Large intestine (tissue), 3 donors: ENCODE results near the gene RGL3. TPM values are rescaled to one million over a fixed set of nuclear protein-coding genes. Genes with fewer than 3 reads are reported as not detected.

ENCODE experiments used
- DNase-seq, 2 donors: peaks; one replicate each; pipeline versions ENCODE4 v3.0.0 to v3.0.0-alpha.2; 2013
- H3K27ac ChIP-seq: one replicate; pipeline ENCODE4 v1.5.1; 2013; ENCODE audit warnings: low read length
- H3K27me3 ChIP-seq: 2 replicates; pipeline ENCODE4 v1.6.1; 2013; ENCODE audit warnings: low read length; ENCODE audit not compliant: control insufficient read depth, insufficient read depth
- H3K36me3 ChIP-seq: 2 replicates; pipeline ENCODE4 v1.6.1; 2013; ENCODE audit warnings: low read length; ENCODE audit not compliant: control insufficient read depth, insufficient read depth
- H3K4me1 ChIP-seq: one replicate; pipeline ENCODE4 v1.6.1; 2013; ENCODE audit warnings: low read length; ENCODE audit not compliant: control insufficient read depth, insufficient read depth
- H3K4me3 ChIP-seq: one replicate; pipeline ENCODE4 v1.5.1; 2013; ENCODE audit warnings: low read length
- H3K9me3 ChIP-seq: one replicate; pipeline ENCODE4 v1.6.1; 2013; ENCODE audit warnings: mild to moderate bottlenecking, low read depth, low read length, moderate library complexity; ENCODE audit not compliant: control insufficient read depth
- WGBS: methylation state at CpG from one replicate; pipeline ENCODE4 v1.1.5; 2013; ENCODE audit warnings: low lambda C conversion rate; ENCODE audit not compliant: insufficient coverage; 5-methylcytosine and 5-hydroxymethylcytosine counted together
- polyA plus RNA-seq: library from polyadenylated mRNA; unstranded; fragments of 120-200 nt; gene quantifications from one replicate; pipeline ENCODE4 v1.2.1, GENCODE V29; 2013

The RGL3 gene
- polyA plus RNA-seq, 1 donor, result 5.3 TPM

- peaks cover 5% of the 10 kb centered on the region for H3K36me3 ChIP-seq
- WGBS, result no CpG with 5 or more reads among the region's 11 CpGs
- H3K4me3 ChIP-seq, result peak overlapping the region; percentile 71
- DNase-seq, result no peak
- peak overlapping the region; percentile 93 for H3K27ac ChIP-seq
- H3K4me1 ChIP-seq, result peaks cover 13% of the 10 kb centered on the region
- H3K27me3 ChIP-seq, result no peaks in the 10 kb centered on the region
- H3K9me3 ChIP-seq, result no peaks in the 10 kb centered on the region
Observed at GRCh38 chr19:11373885-11374432, 45.2 kb downstream of the RGL3 start.

GRCh38 chr19:11373166-11373884, 45.8 kb downstream of the RGL3 start:
- Histone ChIP-seq H3K36me3 (peaks cover under 1% of the 10 kb centered on the region), H3K27me3 (no peaks in the 10 kb centered on the region), H3K27ac (peak overlapping the region; percentile 93), H3K9me3 (no peaks in the 10 kb centered on the region), H3K4me3 (no peak overlapping the region), H3K4me1 (peaks cover 13% of the 10 kb centered on the region)
- 60% methylated on average over 1 of the region's 10 CpGs for WGBS
- DNase-seq, result peak in 1 of 2 donors; percentile 73

- Histone ChIP-seq H3K27me3 (no peaks in the 10 kb centered on the region), H3K27ac (no peak overlapping the region), H3K36me3 (peaks cover 7% of the 10 kb centered on the region), H3K4me3 (no peak overlapping the region), H3K4me1 (peaks cover 12% of the 10 kb centered on the region), H3K9me3 (no peaks in the 10 kb centered on the region)
- DNase-seq, result no peak
- 100% methylated on average over 1 of the region's 2 CpGs for WGBS
Observed at GRCh38 chr19:11370744-11371143, 48.4 kb downstream of the RGL3 start.

- no peaks in the 10 kb centered on the region for H3K27me3 ChIP-seq
- no peak overlapping the region for H3K27ac ChIP-seq
- peaks cover 17% of the 10 kb centered on the region for H3K36me3 ChIP-seq
- DNase-seq, result no peak
- WGBS, result no CpG with 5 or more reads among the region's 2 CpGs
- peaks cover 2% of the 10 kb centered on the region for H3K4me1 ChIP-seq
- H3K9me3 ChIP-seq, result no peaks in the 10 kb centered on the region
- H3K4me3 ChIP-seq, result no peak overlapping the region
Observed at GRCh38 chr19:11367528-11367927, 51.6 kb downstream of the RGL3 start.

- no CpG with 5 or more reads among the region's 7 CpGs for WGBS
- peaks cover 19% of the 10 kb centered on the region for H3K36me3 ChIP-seq
Observed at GRCh38 chr19:11365557-11366117, 53.5 kb downstream of the RGL3 start.

GRCh38 chr19:11364935-11365334, 54.2 kb downstream of the RGL3 start:
- Histone ChIP-seq H3K36me3 (peaks cover 19% of the 10 kb centered on the region), H3K4me1 (peaks cover 21% of the 10 kb centered on the region), H3K4me3 (no peak overlapping the region), H3K9me3 (no peaks in the 10 kb centered on the region), H3K27ac (no peak overlapping the region), H3K27me3 (no peaks in the 10 kb centered on the region)
- no CpG with 5 or more reads among the region's 5 CpGs for WGBS
- no peak for DNase-seq

More at GRCh38 chr19:11365557-11366117, 53.5 kb downstream of the RGL3 start:
- Histone ChIP-seq H3K27me3 (no peaks in the 10 kb centered on the region), H3K27ac (no peak overlapping the region), H3K4me1 (peaks cover 20% of the 10 kb centered on the region), H3K4me3 (no peak overlapping the region), H3K9me3 (no peaks in the 10 kb centered on the region)
- no peak for DNase-seq

- DNase-seq, result no peak
- H3K36me3 ChIP-seq, result peaks cover 19% of the 10 kb centered on the region
- H3K9me3 ChIP-seq, result no peaks in the 10 kb centered on the region
- H3K27me3 ChIP-seq, result no peaks in the 10 kb centered on the region
- no peak overlapping the region for H3K4me3 ChIP-seq
- H3K4me1 ChIP-seq, result peaks cover 21% of the 10 kb centered on the region
- no CpG with 5 or more reads among the region's 28 CpGs for WGBS
- H3K27ac ChIP-seq, result no peak overlapping the region
Observed at GRCh38 chr19:11364296-11364904, 54.7 kb downstream of the RGL3 start.

GRCh38 chr19:11363881-11364280, 55.2 kb downstream of the RGL3 start:
- Histone ChIP-seq H3K27me3 (no peaks in the 10 kb centered on the region), H3K27ac (no peak overlapping the region), H3K36me3 (peaks cover 19% of the 10 kb centered on the region), H3K4me3 (no peak overlapping the region), H3K9me3 (no peaks in the 10 kb centered on the region), H3K4me1 (peaks cover 21% of the 10 kb centered on the region)
- WGBS, result no CpG with 5 or more reads among the region's 10 CpGs
- DNase-seq, result no peak

GRCh38 chr19:11361771-11362731, 57.1 kb downstream of the RGL3 start:
- Histone ChIP-seq H3K36me3 (peaks cover 15% of the 10 kb centered on the region), H3K27ac (peak overlapping the region; percentile 45), H3K4me1 (peaks cover 21% of the 10 kb centered on the region), H3K4me3 (peak overlapping the region; percentile 33), H3K27me3 (no peaks in the 10 kb centered on the region), H3K9me3 (no peaks in the 10 kb centered on the region)
- no CpG with 5 or more reads among the region's 35 CpGs for WGBS
- DNase-seq, result peak in 1 of 2 donors; percentile 81
